Natural killer cell (primary cell): ENCODE results near the gene HIGD2A. TPM values are rescaled to one million over a fixed set of nuclear protein-coding genes. Genes with fewer than 3 reads are reported as not detected.

Source experiments
- ATAC-seq, 3 donors: fragments of 150-1000 bp in 2 of 3; fragments of 200-7000 bp in 1 of 3; cut with Tn5 transposase; 1 replicate in 1 of 3; 2 replicates in 2 of 3; pipeline ENCODE4 v1.10.0; 2021; ENCODE audit warnings: mild to moderate bottlenecking in 2 of 3, moderate library complexity in 2 of 3
- DNase-seq, 2 donors: peaks; one replicate each; pipeline versions ENCODE4 v3.0.0 to v3.0.0-alpha.2; 2013 to 2021; ENCODE audit warnings: mixed read lengths in 1 of 2
- H3K27ac ChIP-seq: one replicate; pipeline ENCODE4 v1.5.1; 2013; ENCODE audit warnings: mild to moderate bottlenecking, low read length
- H3K27me3 ChIP-seq: one replicate; pipeline ENCODE4 v1.6.1; 2013; ENCODE audit warnings: low read length; ENCODE audit not compliant: control insufficient read depth, insufficient read depth
- H3K36me3 ChIP-seq: one replicate; pipeline ENCODE4 v1.6.1; 2013; ENCODE audit warnings: low read length; ENCODE audit not compliant: control insufficient read depth, insufficient read depth
- H3K4me1 ChIP-seq: one replicate; pipeline ENCODE4 v1.6.1; 2013; ENCODE audit warnings: low read length; ENCODE audit not compliant: control insufficient read depth, insufficient read depth
- H3K4me3 ChIP-seq: one replicate; pipeline ENCODE4 v1.5.1; 2013; ENCODE audit warnings: low read length
- H3K9me3 ChIP-seq: one replicate; pipeline ENCODE4 v1.6.1; 2013; ENCODE audit warnings: low read length; ENCODE audit not compliant: control insufficient read depth, insufficient read depth
- H3K27ac Mint-ChIP-seq, 2 donors: one replicate each; pipeline ENCODE4 v1.8.0; 2022; ENCODE audit warnings: mild to moderate bottlenecking in 2 of 2, mixed read lengths in 2 of 2, moderate library complexity in 1 of 2
- H3K27me3 Mint-ChIP-seq, 2 donors: one replicate each; pipeline ENCODE4 v1.8.0; 2022; ENCODE audit warnings: low read depth in 2 of 2, mixed read lengths in 2 of 2
- H3K36me3 Mint-ChIP-seq: one replicate; pipeline ENCODE4 v1.8.0; 2022; ENCODE audit warnings: mixed read lengths
- H3K4me1 Mint-ChIP-seq, 2 donors: one replicate each; pipeline ENCODE4 v1.8.0; 2022; ENCODE audit warnings: mixed read lengths in 2 of 2
- H3K4me3 Mint-ChIP-seq: one replicate; pipeline ENCODE4 v1.8.0; 2022; ENCODE audit warnings: mild to moderate bottlenecking, moderate library complexity, mixed read lengths
- H3K9me3 Mint-ChIP-seq, 2 donors: one replicate each; pipeline ENCODE4 v1.8.0; 2022; ENCODE audit warnings: mixed read lengths in 2 of 2
- CTCF ChIP-seq: fragments of 200-600 bp; IDR thresholded peaks from one replicate; pipeline ENCODE4 v1.8.0; 2022; ENCODE audit warnings: antibody characterized with exemption
- WGBS: methylation state at CpG from one replicate; pipeline ENCODE4 v1.1.7; 2013; ENCODE audit warnings: missing lambda C conversion rate; ENCODE audit not compliant: insufficient coverage; 5-methylcytosine and 5-hydroxymethylcytosine counted together
- intact Hi-C: fragments of 100-400 bp; cut with micrococcal nuclease; formaldehyde crosslinking; loops from one replicate; pipeline ENCODE4 v1.14.2; 2022
- total RNA-seq, 4 donors: library from RNA; stranded (reverse); fragments of 120-200 nt in 1 of 4; gene quantifications; one replicate each; pipeline versions ENCODE4 v1.2.3 to v1.2.4, GENCODE V29; 2013 to 2022

The HIGD2A gene
- total RNA-seq, 3 donors from 2014 or later (not counting 1 experiment from before 2014, with no cell fraction given), result 83.5 to 90.2 (median 86.2) TPM

GRCh38 chr5:176386491-176386890, 2.1 kb upstream of the HIGD2A start:
- no peak for ATAC-seq
- H3K27ac ChIP-seq, result no peak overlapping the region
- H3K4me1 Mint-ChIP-seq, result peaks cover 34 to 36% of the 10 kb centered on the region in 2 donors
- no peaks in the 10 kb centered on the region for H3K9me3 Mint-ChIP-seq
- peaks cover 20% of the 10 kb centered on the region for H3K4me1 ChIP-seq
- TF ChIP-seq CTCF, result no peak
- H3K4me3 Mint-ChIP-seq, result peak overlapping the region; percentile 52
- H3K27me3 Mint-ChIP-seq, result no peaks in the 10 kb centered on the region
- peaks cover 46% of the 10 kb centered on the region for H3K36me3 ChIP-seq
- WGBS, result 100% methylated on average over 1 of the region's 1 CpG
- no peak for DNase-seq
- H3K4me3 ChIP-seq, result no peak overlapping the region
- H3K36me3 Mint-ChIP-seq, result no peaks in the 10 kb centered on the region
- intact Hi-C loops, result no loop called here
- no peaks in the 10 kb centered on the region for H3K27me3 ChIP-seq
- H3K9me3 ChIP-seq, result no peaks in the 10 kb centered on the region
- no peak overlapping the region for H3K27ac Mint-ChIP-seq

GRCh38 chr5:176387384-176387925, 1.1 kb upstream of the HIGD2A start:
- intact Hi-C loops, result no loop called here
- Histone ChIP-seq H3K27me3 (no peaks in the 10 kb centered on the region), H3K36me3 (peaks cover 43% of the 10 kb centered on the region), H3K4me1 (peaks cover 20% of the 10 kb centered on the region), H3K27ac (no peak overlapping the region), H3K4me3 (peak overlapping the region; percentile 93), H3K9me3 (no peaks in the 10 kb centered on the region)
- 39% methylated on average over 7 of the region's 8 CpGs for WGBS
- H3K9me3 Mint-ChIP-seq, result no peaks in the 10 kb centered on the region
- no peaks in the 10 kb centered on the region for H3K27me3 Mint-ChIP-seq
- H3K4me3 Mint-ChIP-seq, result peak overlapping the region; percentile 99
- no peaks in the 10 kb centered on the region for H3K36me3 Mint-ChIP-seq
- no peak for TF ChIP-seq CTCF
- peaks cover 34 to 36% of the 10 kb centered on the region in 2 donors for H3K4me1 Mint-ChIP-seq
- ATAC-seq (no peak), DNase-seq (no peak)
- peak overlapping the region; percentile 90 to 100 for H3K27ac Mint-ChIP-seq

GRCh38 chr5:176388003-176388443, 528 bp upstream of the HIGD2A start:
- no peak for ATAC-seq
- Mint-ChIP-seq H3K27me3 (no peaks in the 10 kb centered on the region), H3K36me3 (no peaks in the 10 kb centered on the region), H3K9me3 (no peaks in the 10 kb centered on the region), H3K4me3 (peak overlapping the region; percentile 99), H3K27ac (peak overlapping the region; percentile 90 to 100), H3K4me1 (peaks cover 34 to 36% of the 10 kb centered on the region in 2 donors)
- intact Hi-C loops, result loop anchor here (1.0 to 2.0 kb wide), 3 partner anchors 29 to 149 kb away; partner anchors contain the start of genes CLTB, FAF2 and RNF44
- Histone ChIP-seq H3K27me3 (no peaks in the 10 kb centered on the region), H3K4me3 (peak overlapping the region; percentile 93), H3K9me3 (no peaks in the 10 kb centered on the region), H3K4me1 (peaks cover 20% of the 10 kb centered on the region), H3K36me3 (peaks cover 43% of the 10 kb centered on the region), H3K27ac (peak overlapping the region; percentile 97)
- DNase-seq, result no peak
- under 1% methylated on average over 29 of the region's 29 CpGs for WGBS
- no peak for TF ChIP-seq CTCF
